ENCODE results near the gene ATG16L2.

- TF ChIP-seq SNAI2 (CRISPR knock-in tag; IDR thresholded peaks at IDR 0.05): no peak
- no peak for TF ChIP-seq RARB (CRISPR knock-in tag; IDR thresholded peaks at IDR 0.05)
- no peak for TF ChIP-seq BACH2 (CRISPR knock-in tag; IDR thresholded peaks at IDR 0.05; ENCODE audit: borderline replicate concordance)
- TF ChIP-seq ZFP30 (CRISPR knock-in tag; IDR thresholded peaks at IDR 0.05): no peak
- TF ChIP-seq ZFP3 (CRISPR knock-in tag; IDR thresholded peaks at IDR 0.05): no peak
- TF ChIP-seq ZNF8 (CRISPR knock-in tag; IDR thresholded peaks at IDR 0.05): no peak
- TF ChIP-seq GLIS3 (CRISPR knock-in tag; IDR thresholded peaks at IDR 0.05): no peak
- no peak for TF ChIP-seq OSR1 (CRISPR knock-in tag; IDR thresholded peaks at IDR 0.05)
- no peak for TF ChIP-seq PATZ1 (CRISPR knock-in tag; IDR thresholded peaks at IDR 0.05; ENCODE audit: borderline replicate concordance)
- TF ChIP-seq CSDC2 (CRISPR knock-in tag; IDR thresholded peaks at IDR 0.05): no peak
- TF ChIP-seq CSRNP3 (CRISPR knock-in tag; IDR thresholded peaks at IDR 0.05): no peak
- TF ChIP-seq CREB5 (CRISPR knock-in tag; IDR thresholded peaks at IDR 0.05; ENCODE audit: low read depth): no peak
- no peak for TF ChIP-seq POU6F1 (CRISPR knock-in tag; IDR thresholded peaks at IDR 0.05; ENCODE audit: borderline replicate concordance, low read depth)
- no peak for TF ChIP-seq ISL1 (CRISPR knock-in tag; IDR thresholded peaks at IDR 0.05)
Observed at GRCh38 chr11:72771507-72771906, 42.7 kb upstream of the ATG16L2 start.
